Ascending aorta (tissue), 2 donors: ENCODE measurements around the gene AGER. TPM values are rescaled to one million over a fixed set of nuclear protein-coding genes. Genes with fewer than 3 reads are reported as not detected.

Source experiments
- DNase-seq, 2 donors: peaks; one replicate each; pipeline ENCODE4 v3.0.0-alpha.2; 2019; ENCODE audit warnings: low spot score in 2 of 2
- H3K27ac ChIP-seq, 2 donors: fragments of 200-600 bp; sonication (generic); one replicate each; pipeline ENCODE4 v1.5.1; 2016 to 2017; ENCODE audit warnings: mild to moderate bottlenecking in 1 of 2
- H3K27me3 ChIP-seq: fragments of 200-600 bp; sonication (generic); one replicate; pipeline ENCODE4 v1.5.1; 2017
- H3K36me3 ChIP-seq, 2 donors: fragments of 200-600 bp; sonication (generic); one replicate each; pipeline ENCODE4 v1.5.1; 2016
- H3K4me1 ChIP-seq, 2 donors: fragments of 200-600 bp; sonication (generic); one replicate each; pipeline ENCODE4 v1.5.1; 2016 to 2017; ENCODE audit warnings: mild to moderate bottlenecking in 1 of 2
- H3K4me3 ChIP-seq, 2 donors: fragments of 200-600 bp; sonication (generic); one replicate each; pipeline ENCODE4 v1.5.1; 2016 to 2017; ENCODE audit warnings: mild to moderate bottlenecking in 1 of 2
- H3K9me3 ChIP-seq, 2 donors: fragments of 200-600 bp; sonication (generic); one replicate each; pipeline ENCODE4 v1.5.1; 2016
- CTCF ChIP-seq, 3 experiments: fragments of 200-600 bp in 2 of 3; fragments of 450-650 bp in 1 of 3; sonication (generic) in 2 of 3; IDR thresholded peaks; one replicate each; pipeline ENCODE4 v1.5.1; 2016 to 2019; ENCODE audit warnings: antibody characterized with exemption in 3 of 3, mild to moderate bottlenecking in 1 of 3, moderate library complexity in 1 of 3
- intact Hi-C: fragments of 100-400 bp; cut with DNase I; formaldehyde crosslinking; loops from one replicate; pipeline ENCODE4 v1.15.1; 2023
- total RNA-seq: library from RNA; depleted of rRNA; stranded (reverse); fragments of >200 nt; gene quantifications from one replicate; pipeline ENCODE4 v1.1.0, GENCODE V29; 2016

AGER gene
- total RNA-seq, 1 donor from 2014 or later: 6.1 TPM

- H3K36me3 ChIP-seq: peaks cover 26 to 30% of the 10 kb centered on the region in 2 donors
- no peak overlapping the region for H3K4me3 ChIP-seq
- intact Hi-C loops: loop anchor here (10.0 kb wide), 1 partner anchor 636 kb away; the partner anchor contains the start of genes ATP6V1G2, DDX39B and NFKBIL1
- H3K27ac ChIP-seq: no peak overlapping the region
- no peak for DNase-seq
- no peaks in the 10 kb centered on the region for H3K9me3 ChIP-seq
- H3K4me1 ChIP-seq: peaks cover 3 to 21% of the 10 kb centered on the region in 2 donors
- H3K27me3 ChIP-seq: no peaks in the 10 kb centered on the region
- no peak for TF ChIP-seq CTCF (IDR thresholded peaks at IDR 0.05)
Observed at GRCh38 chr6:32181148-32181702, 2.8 kb downstream of the AGER start.

GRCh38 chr6:32179766-32180405, 4.2 kb downstream of the AGER start:
- no peak for TF ChIP-seq CTCF (IDR thresholded peaks at IDR 0.05)
- DNase-seq: no peak
- Histone ChIP-seq H3K4me3 (peak overlapping the region in 1 of 2 donors; percentile 62), H3K36me3 (peaks cover 25 to 30% of the 10 kb centered on the region in 2 donors), H3K4me1 (peaks cover 9 to 23% of the 10 kb centered on the region in 2 donors), H3K27ac (no peak overlapping the region), H3K27me3 (no peaks in the 10 kb centered on the region), H3K9me3 (no peaks in the 10 kb centered on the region)
- intact Hi-C loops: loop anchor here (5.0 to 10.0 kb wide), 5 partner anchors 205 to 1237 kb away; partner anchors contain the start of genes ATP6V1G2, BRD2, C6orf47 and CSNK2B

- H3K4me1 ChIP-seq: peaks cover 9 to 27% of the 10 kb centered on the region in 2 donors
- H3K9me3 ChIP-seq: no peaks in the 10 kb centered on the region
- peak overlapping the region; percentile 87 to 92 for H3K27ac ChIP-seq
- peak overlapping the region; percentile 62 to 73 for H3K4me3 ChIP-seq
- H3K27me3 ChIP-seq: no peaks in the 10 kb centered on the region
- no peak for DNase-seq
- TF ChIP-seq CTCF (IDR thresholded peaks at IDR 0.05): no peak
- intact Hi-C loops: loop anchor here (1.0 to 10.0 kb wide), 5 partner anchors 12 to 1239 kb away; partner anchors contain the start of genes BRD2, C6orf47, CSNK2B and CUTA
- peaks cover 25 to 30% of the 10 kb centered on the region in 2 donors for H3K36me3 ChIP-seq
Observed at GRCh38 chr6:32178547-32179440, 5.3 kb downstream of the AGER start.

- Histone ChIP-seq H3K9me3 (no peaks in the 10 kb centered on the region), H3K27ac (peak within 1 kb of the TSS; percentile 87 to 92), H3K36me3 (peaks cover 25% of the 10 kb centered on the region in 2 donors), H3K27me3 (no peaks in the 10 kb centered on the region), H3K4me3 (peak within 1 kb of the TSS; percentile 73 to 99), H3K4me1 (peaks cover 9 to 27% of the 10 kb centered on the region in 2 donors)
- no peak for TF ChIP-seq CTCF (IDR thresholded peaks at IDR 0.05)
- peak; percentile 96 to 99 for DNase-seq
- intact Hi-C loops: loop anchor here (1.0 to 10.0 kb wide), 7 partner anchors 12 to 1239 kb away; partner anchors contain the start of genes BRD2, C6orf47, CSNK2B and CUTA
Observed at GRCh38 chr6:32177788-32178546, 6.1 kb downstream of the AGER start, which contains the start of gene RNF5. RNF5 (plus strand) TSS chr6:32178405; CDS start chr6:32178512, 107 bp downstream.
